PC-9 (cell line): ENCODE measurements around the gene CARTPT. TPM values are rescaled to one million over a fixed set of nuclear protein-coding genes. Genes with fewer than 3 reads are reported as not detected.

Experiments
- BruUV-seq: library from RNA; stranded (reverse); fragments of 400-500 nt; replicated peaks from 2 replicates; lab custom pipeline; 2021; lab: Mats Ljungman, UMichigan
- CTCF ChIA-PET: fragments of 300-600 bp; sonication (Branson Sonifier 250); formaldehyde crosslinking; loops from one replicate; lab custom pipeline; 2022; ENCODE audit warnings: antibody characterized with exemption; lab: Charles Lee
- POLR2A ChIA-PET: fragments of 300-600 bp; sonication (Branson Sonifier 250); formaldehyde crosslinking; loops from one replicate; lab custom pipeline; 2022; ENCODE audit warnings: antibody characterized with exemption; ENCODE audit not compliant: unreplicated experiment; lab: Charles Lee
- DNase-seq, 2 experiments: peaks; one replicate each; pipeline versions ENCODE4 v3.0.0 to v3.0.0-alpha.2; 2015 to 2022; ENCODE audit warnings: mixed read lengths in 1 of 2
- H2AFZ ChIP-seq: fragments of 200-600 bp; sonication (generic); 2 replicates; pipeline ENCODE4 v1.8.1; 2017; ENCODE audit warnings: antibody characterized with exemption
- H3F3A ChIP-seq: fragments of 200-600 bp; sonication (generic); 2 replicates; pipeline ENCODE4 v1.8.1; 2017; ENCODE audit warnings: antibody characterized with exemption, mild to moderate bottlenecking, low read depth; ENCODE audit not compliant: insufficient read depth
- H3K27ac ChIP-seq: fragments of 200-600 bp; sonication (generic); 2 replicates; pipeline ENCODE4 v1.6.1; 2016; ENCODE audit warnings: mixed run types
- H3K27me3 ChIP-seq: fragments of 200-600 bp; sonication (generic); 2 replicates; pipeline ENCODE4 v1.6.1; 2016; ENCODE audit warnings: low read depth, mixed run types; ENCODE audit not compliant: insufficient read depth
- H3K36me3 ChIP-seq: fragments of 200-600 bp; sonication (generic); 2 replicates; pipeline ENCODE4 v1.6.1; 2016; ENCODE audit warnings: low read depth, mixed run types
- H3K4me1 ChIP-seq: fragments of 200-600 bp; sonication (generic); replicated peaks from 2 replicates; pipeline ENCODE4 v1.6.1; 2016; ENCODE audit warnings: mixed run types; ENCODE audit not compliant: insufficient read depth
- H3K4me2 ChIP-seq: fragments of 200-600 bp; sonication (generic); 2 replicates; pipeline ENCODE4 v1.6.1; 2017; ENCODE audit warnings: mixed run types
- H3K4me3 ChIP-seq: fragments of 200-600 bp; sonication (generic); 2 replicates; pipeline ENCODE4 v1.6.1; 2016; ENCODE audit warnings: mixed run types
- H3K79me2 ChIP-seq: fragments of 200-600 bp; sonication (generic); 2 replicates; pipeline ENCODE4 v1.6.1; 2017; ENCODE audit warnings: low read depth, mixed run types
- H3K9me2 ChIP-seq: fragments of 200-600 bp; sonication (generic); 2 replicates; pipeline ENCODE4 v1.8.1; 2017; ENCODE audit warnings: mild to moderate bottlenecking; ENCODE audit not compliant: insufficient read depth
- H3K9me3 ChIP-seq: fragments of 200-600 bp; sonication (generic); 2 replicates; pipeline ENCODE4 v1.8.1; 2016; ENCODE audit warnings: low read depth; ENCODE audit not compliant: insufficient read depth
- H4K20me1 ChIP-seq: fragments of 200-600 bp; sonication (generic); 2 replicates; pipeline ENCODE4 v1.8.1; 2017; ENCODE audit not compliant: insufficient read depth
- CTCF ChIP-seq: fragments of 200-600 bp; sonication (generic); conservative IDR thresholded peaks from 2 replicates; pipeline ENCODE4 v1.6.1; 2017; ENCODE audit warnings: mixed run types, antibody characterized with exemption, mild to moderate bottlenecking, moderate library complexity
- EZH2 ChIP-seq: fragments of 200-600 bp; sonication (generic); IDR thresholded peaks from 2 replicates; pipeline ENCODE4 v1.8.0; 2017; ENCODE audit warnings: antibody characterized with exemption, low read depth
- intact Hi-C: fragments of 100-400 bp; cut with micrococcal nuclease; formaldehyde crosslinking; loops from one replicate; pipeline ENCODE4 v1.10.0; 2022; ENCODE audit not compliant: unreplicated experiment
- total RNA-seq: library from RNA; stranded (reverse); gene quantifications from 2 replicates; pipeline ENCODE4 v1.2.3, GENCODE V29; 2021

CARTPT gene
- total RNA-seq, 1 experiment from 2014 or later, result not detected

GRCh38 chr5:71740015-71740753 is 21.1 kb downstream of the CARTPT start:
- Histone ChIP-seq H3K4me1 (no peaks in the 10 kb centered on the region), H3K9me2 (no peaks in the 10 kb centered on the region), H3K9me3 (no peaks in the 10 kb centered on the region), H3K27ac (no peak overlapping the region), H2AFZ (peak overlapping the region; percentile 44; the same call in 1 of the 2 replicates), H3K36me3 (no peaks in the 10 kb centered on the region), H4K20me1 (no peaks in the 10 kb centered on the region), H3K27me3 (no peaks in the 10 kb centered on the region), H3F3A (no peaks in the 10 kb centered on the region), H3K4me3 (no peak overlapping the region), H3K4me2 (no peak overlapping the region), H3K79me2 (no peaks in the 10 kb centered on the region)
- CTCF ChIA-PET, result no interaction called here
- no TSS peak for BruUV-seq
- intact Hi-C loops, result no loop called here
- TF ChIP-seq CTCF, result no peak
- TF ChIP-seq EZH2, result no peak
- DNase-seq, result no peak
- POLR2A ChIA-PET, result interaction anchor here (0.6 kb wide), 1 partner anchor 42 kb away, joined by 3 read pairs; no protein-coding TSS in a partner anchor

- Histone ChIP-seq H3K4me2 (no peak overlapping the region), H3K27me3 (no peaks in the 10 kb centered on the region), H3K9me3 (no peaks in the 10 kb centered on the region), H3F3A (no peaks in the 10 kb centered on the region), H3K27ac (no peak overlapping the region), H3K79me2 (no peaks in the 10 kb centered on the region), H3K36me3 (no peaks in the 10 kb centered on the region), H3K9me2 (no peaks in the 10 kb centered on the region), H2AFZ (no peak overlapping the region), H3K4me3 (no peak overlapping the region), H4K20me1 (no peaks in the 10 kb centered on the region), H3K4me1 (no peaks in the 10 kb centered on the region)
- TF ChIP-seq EZH2, result no peak
- no peak for TF ChIP-seq CTCF
- ChIA-PET CTCF (no interaction called here), POLR2A (no interaction called here)
- intact Hi-C loops, result no loop called here
- BruUV-seq, result no TSS peak
- no peak for DNase-seq
These were observed 24.1 kb downstream of the CARTPT start for GRCh38 chr5:71743155-71743554.

GRCh38 chr5:71744009-71744790 is 25.1 kb downstream of the CARTPT start:
- intact Hi-C loops, result no loop called here
- H3K36me3 ChIP-seq, result no peaks in the 10 kb centered on the region
- no peaks in the 10 kb centered on the region for H3K27me3 ChIP-seq
- no peaks in the 10 kb centered on the region for H4K20me1 ChIP-seq
- no peak overlapping the region for H3K27ac ChIP-seq
- no peaks in the 10 kb centered on the region for H3K79me2 ChIP-seq
- no peaks in the 10 kb centered on the region for H3K9me3 ChIP-seq
- no peak overlapping the region for H3K4me3 ChIP-seq
- no peak overlapping the region for H2AFZ ChIP-seq
- POLR2A ChIA-PET, result interaction anchor here (0.5 kb wide), 1 partner anchor 270 kb away, joined by 3 read pairs; no protein-coding TSS in a partner anchor
- CTCF ChIA-PET, result no interaction called here
- TF ChIP-seq EZH2 (no peak), CTCF (no peak)
- H3K4me1 ChIP-seq, result no peaks in the 10 kb centered on the region
- H3K4me2 ChIP-seq, result no peak overlapping the region
- DNase-seq, result no peak
- H3F3A ChIP-seq, result no peaks in the 10 kb centered on the region
- no peaks in the 10 kb centered on the region; the same call in 1 of the 2 replicates for H3K9me2 ChIP-seq
- no TSS peak for BruUV-seq
